ENCODE results near the gene KAT8.

Gene KAT8

GRCh38 chr16:31148281-31148728 is 30.8 kb downstream of the KAT8 start:
- ATAC-seq (ENCODE audit: insufficient read depth, low read depth) (no peak), DNase-seq (no peak)
- H3K9me3 ChIP-seq (ENCODE audit: insufficient read depth, low read length, severe bottlenecking), result no peaks in the 10 kb centered on the region
- H3K36me3 ChIP-seq (ENCODE audit: insufficient read depth, low read length), result no peaks in the 10 kb centered on the region
- H3K4me1 ChIP-seq (ENCODE audit: insufficient read depth, low read length), result no peaks in the 10 kb centered on the region
- no peak overlapping the region for H2AFZ ChIP-seq (ENCODE audit: low read depth, low read length)
- H3K4me2 ChIP-seq (ENCODE audit: insufficient read depth, low read length), result no peak overlapping the region
- H4K20me1 ChIP-seq (ENCODE audit: insufficient read depth, low read length), result no peaks in the 10 kb centered on the region
- H3K79me2 ChIP-seq (ENCODE audit: insufficient read depth, low read length), result no peaks in the 10 kb centered on the region
- TF ChIP-seq CTCF (IDR thresholded peaks at IDR 0.05; ENCODE audit: borderline replicate concordance, extremely low read depth, low read length, poor library complexity, severe bottlenecking), result no peak
- TF ChIP-seq EZH2 (IDR thresholded peaks at IDR 0.05; ENCODE audit: borderline replicate concordance, low read depth, low read length, severe bottlenecking), result no peak
- no peaks in the 10 kb centered on the region for H3K27me3 ChIP-seq (ENCODE audit: insufficient read depth, low read length, poor library complexity)
- no peak overlapping the region for H3K4me3 ChIP-seq (ENCODE audit: low read depth in 1 of 2, low read length in 2 of 2)
- no peak overlapping the region for H3K27ac ChIP-seq (ENCODE audit: low read length)
- no peak overlapping the region for H3K9ac ChIP-seq (ENCODE audit: low read depth, low read length)

GRCh38 chr16:31148896-31149295 is 31.4 kb downstream of the KAT8 start:
- no peak for ATAC-seq (ENCODE audit: insufficient read depth, low read depth)
- H3K9me3 ChIP-seq (ENCODE audit: insufficient read depth, low read length, severe bottlenecking), result no peaks in the 10 kb centered on the region
- no peak for DNase-seq
- no peak overlapping the region for H3K27ac ChIP-seq (ENCODE audit: low read length)
- no peaks in the 10 kb centered on the region for H4K20me1 ChIP-seq (ENCODE audit: insufficient read depth, low read length)
- no peak overlapping the region for H3K9ac ChIP-seq (ENCODE audit: low read depth, low read length)
- H3K4me3 ChIP-seq (ENCODE audit: low read depth in 1 of 2, low read length in 2 of 2), result no peak overlapping the region
- H2AFZ ChIP-seq (ENCODE audit: low read depth, low read length), result no peak overlapping the region
- TF ChIP-seq EZH2 (IDR thresholded peaks at IDR 0.05; ENCODE audit: borderline replicate concordance, low read depth, low read length, severe bottlenecking) (no peak), CTCF (IDR thresholded peaks at IDR 0.05; ENCODE audit: borderline replicate concordance, extremely low read depth, low read length, poor library complexity, severe bottlenecking) (no peak)
- no peak overlapping the region for H3K4me2 ChIP-seq (ENCODE audit: insufficient read depth, low read length)
- no peaks in the 10 kb centered on the region for H3K79me2 ChIP-seq (ENCODE audit: insufficient read depth, low read length)
- no peaks in the 10 kb centered on the region for H3K36me3 ChIP-seq (ENCODE audit: insufficient read depth, low read length)
- no peaks in the 10 kb centered on the region for H3K27me3 ChIP-seq (ENCODE audit: insufficient read depth, low read length, poor library complexity)
- no peaks in the 10 kb centered on the region for H3K4me1 ChIP-seq (ENCODE audit: insufficient read depth, low read length)

DNA sequence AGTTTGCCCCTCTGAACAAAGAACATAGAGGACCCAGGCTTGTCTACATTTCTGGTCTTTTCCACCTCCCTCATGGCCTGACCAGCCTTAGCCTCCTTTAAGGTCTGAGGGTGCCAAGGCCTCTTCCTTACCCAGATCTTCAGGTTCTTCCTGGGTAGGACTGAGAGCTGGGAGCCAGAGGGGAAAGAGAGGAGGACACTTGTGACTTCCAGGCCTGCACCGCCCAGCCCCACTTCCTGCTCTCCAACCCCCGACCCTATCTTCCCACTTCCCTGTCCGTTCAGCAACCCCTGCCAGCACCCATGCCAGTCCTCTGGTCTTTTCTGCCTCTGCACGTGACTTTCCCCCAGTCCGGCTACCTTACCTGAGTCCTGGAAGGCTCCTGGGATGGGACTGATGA is 31.9 kb downstream of the KAT8 start:
- Histone ChIP-seq H4K20me1 (ENCODE audit: insufficient read depth, low read length) (no peaks in the 10 kb centered on the region), H3K9ac (ENCODE audit: low read depth, low read length) (no peak overlapping the region), H3K36me3 (ENCODE audit: insufficient read depth, low read length) (no peaks in the 10 kb centered on the region), H3K27me3 (ENCODE audit: insufficient read depth, low read length, poor library complexity) (no peaks in the 10 kb centered on the region), H3K4me3 (ENCODE audit: low read depth in 1 of 2, low read length in 2 of 2) (no peak overlapping the region), H3K27ac (ENCODE audit: low read length) (no peak overlapping the region), H3K4me1 (ENCODE audit: insufficient read depth, low read length) (no peaks in the 10 kb centered on the region), H3K4me2 (ENCODE audit: insufficient read depth, low read length) (no peak overlapping the region), H3K79me2 (ENCODE audit: insufficient read depth, low read length) (no peaks in the 10 kb centered on the region), H3K9me3 (ENCODE audit: insufficient read depth, low read length, severe bottlenecking) (no peaks in the 10 kb centered on the region), H2AFZ (ENCODE audit: low read depth, low read length) (no peak overlapping the region)
- no peak for DNase-seq
- TF ChIP-seq EZH2 (IDR thresholded peaks at IDR 0.05; ENCODE audit: borderline replicate concordance, low read depth, low read length, severe bottlenecking) (no peak), CTCF (IDR thresholded peaks at IDR 0.05; ENCODE audit: borderline replicate concordance, extremely low read depth, low read length, poor library complexity, severe bottlenecking) (no peak)
- ATAC-seq (ENCODE audit: insufficient read depth, low read depth), result no peak
